Body of pancreas (tissue), 4 donors: ENCODE measurements around the gene ORC4. TPM values are rescaled to one million over a fixed set of nuclear protein-coding genes. Genes with fewer than 3 reads are reported as not detected.

Experiments used
- ATAC-seq: fragments of 150-250 bp; one replicate; pipeline ENCODE4 v1.9.1; 2016
- DNase-seq, 4 donors: peaks; one replicate each; pipeline ENCODE4 v3.0.0-alpha.2; 2019
- H3K27ac ChIP-seq, 4 donors: fragments of 200-600 bp; sonication (generic); 1 replicate in 3 of 4; 2 replicates in 1 of 4; pipeline versions ENCODE4 v1.5.1 to v1.6.1; 2016 to 2019; ENCODE audit warnings: mild to moderate bottlenecking in 1 of 4, mixed read lengths in 1 of 4, moderate library complexity in 1 of 4
- H3K27me3 ChIP-seq, 2 donors: fragments of 200-600 bp; sonication (generic); one replicate each; pipeline ENCODE4 v1.6.0; 2016; ENCODE audit warnings: mild to moderate bottlenecking in 1 of 2
- H3K36me3 ChIP-seq, 2 donors: fragments of 200-600 bp; sonication (generic); replicated peaks in 1 of 2; 2 replicates each; pipeline ENCODE4 v1.5.1; 2016; ENCODE audit warnings: low read depth in 2 of 2; ENCODE audit not compliant: insufficient read depth in 1 of 2
- H3K4me1 ChIP-seq: fragments of 200-600 bp; sonication (generic); one replicate; pipeline ENCODE4 v1.6.0; 2016
- H3K4me3 ChIP-seq, 2 donors: fragments of 200-600 bp; sonication (generic); 1 replicate in 1 of 2; 2 replicates in 1 of 2; pipeline ENCODE4 v1.5.1; 2016 to 2019
- H3K9me3 ChIP-seq, 3 donors: fragments of 200-600 bp; sonication (generic); 1 replicate in 2 of 3; 2 replicates in 1 of 3; pipeline ENCODE4 v1.5.1; 2016
- CTCF ChIP-seq, 7 experiments: fragments of 450-650 bp in 4 of 7; fragments of 200-600 bp in 3 of 7; sonication (generic) in 3 of 7; IDR thresholded peaks; one replicate each; pipeline ENCODE4 v1.5.1; 2016 to 2019; ENCODE audit warnings: antibody characterized with exemption in 7 of 7
- POLR2A ChIP-seq, 3 donors: fragments of 450-650 bp; IDR thresholded peaks; one replicate each; pipeline ENCODE4 v1.6.1; 2016; ENCODE audit warnings: antibody characterized with exemption in 3 of 3, mild to moderate bottlenecking in 2 of 3
- WGBS, 2 donors: methylation state at CpG; one replicate each; pipeline ENCODE4 v1.1.5; 2017; 5-methylcytosine and 5-hydroxymethylcytosine counted together
- intact Hi-C: fragments of 100-400 bp; cut with DNase I; formaldehyde crosslinking; loops from one replicate; pipeline ENCODE4 v1.15.1; 2023
- total RNA-seq, 2 donors: library from RNA; depleted of rRNA; stranded (reverse); fragments of >200 nt; gene quantifications; one replicate each; pipeline ENCODE4 v1.1.0, GENCODE V29; 2016

ORC4 gene
- total RNA-seq, 2 donors from 2014 or later = 10.9 to 20.0 TPM

- 78 to 81% methylated on average over 1 of the region's 1 CpG for WGBS, 2 donors
- no peak overlapping the region for H3K27ac ChIP-seq
- H3K9me3 ChIP-seq = no peaks in the 10 kb centered on the region
- H3K36me3 ChIP-seq = no peaks in the 10 kb centered on the region
- ATAC-seq (no peak), DNase-seq (no peak)
- H3K27me3 ChIP-seq = no peaks in the 10 kb centered on the region
- peaks cover 6% of the 10 kb centered on the region for H3K4me1 ChIP-seq
- TF ChIP-seq CTCF (IDR thresholded peaks at IDR 0.05) (no peak), POLR2A (IDR thresholded peaks at IDR 0.05) (no peak)
- no peak overlapping the region for H3K4me3 ChIP-seq
- intact Hi-C loops = no loop called here
Measured at GRCh38 chr2:148058641-148059040, 38.1 kb upstream of the ORC4 start.

GRCh38 chr2:148052687-148053086 lies 32.1 kb upstream of the ORC4 start:
- no peaks in the 10 kb centered on the region for H3K9me3 ChIP-seq
- no peak overlapping the region for H3K4me3 ChIP-seq
- ATAC-seq = no peak
- H3K36me3 ChIP-seq = no peaks in the 10 kb centered on the region
- intact Hi-C loops = no loop called here
- no peak for DNase-seq
- no peaks in the 10 kb centered on the region for H3K27me3 ChIP-seq
- no peak overlapping the region for H3K27ac ChIP-seq
- peaks cover 4% of the 10 kb centered on the region for H3K4me1 ChIP-seq
- 93 to 96% methylated on average over 3 of the region's 3 CpGs for WGBS, 2 donors
- TF ChIP-seq CTCF (IDR thresholded peaks at IDR 0.05) (no peak), POLR2A (IDR thresholded peaks at IDR 0.05) (no peak)

GRCh38 chr2:148049284-148049683 lies 28.7 kb upstream of the ORC4 start:
- Histone ChIP-seq H3K4me1 (peaks cover 4% of the 10 kb centered on the region), H3K4me3 (no peak overlapping the region), H3K36me3 (no peaks in the 10 kb centered on the region), H3K27me3 (no peaks in the 10 kb centered on the region), H3K27ac (no peak overlapping the region), H3K9me3 (no peaks in the 10 kb centered on the region)
- no peak for DNase-seq
- intact Hi-C loops = no loop called here
- no peak for TF ChIP-seq POLR2A (IDR thresholded peaks at IDR 0.05)
- TF ChIP-seq CTCF (IDR thresholded peaks at IDR 0.05) = no peak
- no peak for ATAC-seq

GRCh38 chr2:148048475-148049221 lies 28.1 kb upstream of the ORC4 start:
- Histone ChIP-seq H3K4me1 (peaks cover 4% of the 10 kb centered on the region), H3K36me3 (no peaks in the 10 kb centered on the region), H3K4me3 (no peak overlapping the region), H3K27me3 (no peaks in the 10 kb centered on the region), H3K9me3 (no peaks in the 10 kb centered on the region), H3K27ac (no peak overlapping the region)
- TF ChIP-seq CTCF (IDR thresholded peaks at IDR 0.05) (no peak), POLR2A (IDR thresholded peaks at IDR 0.05) (no peak)
- ATAC-seq (no peak), DNase-seq (no peak)
- intact Hi-C loops = no loop called here
- WGBS, 2 donors = 96 to 97% methylated on average over 1 of the region's 1 CpG

GRCh38 chr2:148046802-148047201 lies 26.3 kb upstream of the ORC4 start:
- H3K27ac ChIP-seq = no peak overlapping the region
- no peak for ATAC-seq
- WGBS, 2 donors = 75 to 97% methylated on average over 1 of the region's 1 CpG
- no peaks in the 10 kb centered on the region for H3K36me3 ChIP-seq
- intact Hi-C loops = no loop called here
- no peak for DNase-seq
- no peaks in the 10 kb centered on the region for H3K27me3 ChIP-seq
- no peaks in the 10 kb centered on the region for H3K9me3 ChIP-seq
- TF ChIP-seq CTCF (IDR thresholded peaks at IDR 0.05) = no peak
- no peak for TF ChIP-seq POLR2A (IDR thresholded peaks at IDR 0.05)
- H3K4me1 ChIP-seq = peaks cover 4% of the 10 kb centered on the region
- H3K4me3 ChIP-seq = no peak overlapping the region
